IMR-90 (cell line): ENCODE measurements around the gene MAGI3.

Experiments used
- BHLHE40 ChIP-seq: fragments of 150-350 bp; IDR thresholded peaks from 2 replicates; pipeline ENCODE4 v1.6.1; 2016; ENCODE audit warnings: mild to moderate bottlenecking, low read depth, low read length
- CEBPB ChIP-seq: IDR thresholded peaks from 2 replicates; pipeline ENCODE4 v1.6.1; 2012; ENCODE audit warnings: low read depth, low read length, improper control_type of control experiment
- CTCF ChIP-seq: conservative IDR thresholded peaks from 2 replicates; pipeline ENCODE4 v1.5.1; 2012; ENCODE audit warnings: mild to moderate bottlenecking, low read depth, low read length, improper control_type of control experiment
- FOS ChIP-seq: fragments of 150-350 bp; IDR thresholded peaks from 2 replicates; pipeline ENCODE4 v1.6.1; 2016; ENCODE audit warnings: low read depth, low read length
- MAFK ChIP-seq: IDR thresholded peaks from 2 replicates; pipeline ENCODE4 v1.6.1; 2012; ENCODE audit warnings: low read depth, low read length, improper control_type of control experiment
- MAZ ChIP-seq: IDR thresholded peaks from 2 replicates; pipeline ENCODE4 v1.6.1; 2012; ENCODE audit warnings: low read depth, mild to moderate bottlenecking, low read length, improper control_type of control experiment, moderate library complexity, borderline replicate concordance
- MXI1 ChIP-seq: IDR thresholded peaks from 2 replicates; pipeline ENCODE4 v1.6.1; 2012; ENCODE audit warnings: low read depth, mild to moderate bottlenecking, low read length, moderate library complexity, borderline replicate concordance
- NFE2L2 ChIP-seq: fragments of 150-350 bp; IDR thresholded peaks from 2 replicates; pipeline ENCODE4 v1.6.1; 2016; ENCODE audit warnings: low read depth, mild to moderate bottlenecking, low read length
- POLR2A ChIP-seq: IDR thresholded peaks from 2 replicates; pipeline ENCODE4 v1.6.1; 2012; ENCODE audit warnings: mild to moderate bottlenecking, low read depth, low read length
- RCOR1 ChIP-seq: IDR thresholded peaks from 2 replicates; pipeline ENCODE4 v1.6.1; 2012; ENCODE audit warnings: mild to moderate bottlenecking, low read length, improper control_type of control experiment; ENCODE audit not compliant: insufficient replicate concordance
- SMC3 ChIP-seq: fragments of 150-350 bp; IDR thresholded peaks from 2 replicates; pipeline ENCODE4 v1.6.1; 2016; ENCODE audit warnings: low read depth, mild to moderate bottlenecking, antibody characterized with exemption, low read length, moderate library complexity
- USF2 ChIP-seq: fragments of 150-350 bp; IDR thresholded peaks from 2 replicates; pipeline ENCODE4 v1.6.1; 2017; ENCODE audit warnings: mild to moderate bottlenecking, antibody characterized with exemption, low read length, low read depth

DNA sequence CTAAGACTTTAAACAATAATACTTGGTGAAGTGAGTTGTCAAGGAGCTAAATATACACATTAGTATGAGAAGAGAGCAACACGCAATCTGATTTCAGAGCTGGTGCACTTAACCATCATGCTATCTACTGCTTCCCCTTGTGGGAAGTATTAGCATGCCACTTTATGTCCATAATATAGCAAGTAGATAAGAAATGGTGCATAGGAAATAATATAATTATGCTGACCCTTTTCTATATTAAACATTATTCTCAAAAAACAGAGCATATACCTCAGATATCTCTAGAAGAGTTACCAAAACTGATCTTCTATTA is 63.4 kb downstream of the MAGI3 start:
- TF ChIP-seq CTCF: 0 out of 2 replicates have a peak, but pooled peaks have one; percentile 7
- TF ChIP-seq POLR2A: no peak
- no peak for TF ChIP-seq SMC3
- TF ChIP-seq USF2: no peak
- no peak for TF ChIP-seq MAFK
- TF ChIP-seq CEBPB: no peak
- no peak for TF ChIP-seq MXI1
- TF ChIP-seq BHLHE40: no peak
- no peak for TF ChIP-seq FOS
- TF ChIP-seq RCOR1: no peak
- TF ChIP-seq MAZ: no peak
- no peak for TF ChIP-seq NFE2L2
